Small intestine (tissue), 7 donors: ENCODE results near the gene HCFC1. TPM values are rescaled to one million over a fixed set of nuclear protein-coding genes. Genes with fewer than 3 reads are reported as not detected.

Experiments used
- DNase-seq, 2 donors: peaks; one replicate each; pipeline versions ENCODE4 v3.0.0 to v3.0.0-alpha.2; 2013
- FAIRE-seq: peaks from 2 replicates; lab custom pipeline; 2012; peaks lifted over from hg19 to GRCh38; lab: Jason Lieb, UNC
- H3K27ac ChIP-seq, 3 donors: one replicate each; pipeline ENCODE4 v1.5.1; 2013; ENCODE audit warnings: low read length in 2 of 3, mild to moderate bottlenecking in 2 of 3, control low read depth in 1 of 3, inconsistent platforms in 1 of 3, low read depth in 1 of 3, moderate library complexity in 1 of 3
- H3K27me3 ChIP-seq, 3 donors: one replicate each; pipeline ENCODE4 v1.6.1; 2013; ENCODE audit warnings: low read length in 3 of 3, inconsistent platforms in 1 of 3; ENCODE audit not compliant: control insufficient read depth in 3 of 3, insufficient read depth in 3 of 3
- H3K36me3 ChIP-seq, 3 donors: one replicate each; pipeline ENCODE4 v1.6.1; 2013; ENCODE audit warnings: low read length in 3 of 3, inconsistent platforms in 1 of 3, low read depth in 1 of 3, mild to moderate bottlenecking in 1 of 3, moderate library complexity in 1 of 3; ENCODE audit not compliant: control insufficient read depth in 3 of 3, insufficient read depth in 2 of 3
- H3K4me1 ChIP-seq, 3 donors: one replicate each; pipeline ENCODE4 v1.6.1; 2013; ENCODE audit warnings: low read length in 2 of 3, inconsistent platforms in 1 of 3, low read depth in 1 of 3, mild to moderate bottlenecking in 1 of 3, moderate library complexity in 1 of 3; ENCODE audit not compliant: control insufficient read depth in 3 of 3, insufficient read depth in 2 of 3
- H3K4me3 ChIP-seq, 3 donors: one replicate each; pipeline ENCODE4 v1.5.1; 2013; ENCODE audit warnings: low read length in 3 of 3, control low read depth in 1 of 3, inconsistent platforms in 1 of 3, low read depth in 1 of 3, mild to moderate bottlenecking in 1 of 3, moderate library complexity in 1 of 3
- H3K9me3 ChIP-seq, 2 donors: one replicate each; pipeline ENCODE4 v1.6.1; 2013; ENCODE audit warnings: low read depth in 1 of 2, low read length in 1 of 2; ENCODE audit not compliant: control insufficient read depth in 2 of 2, insufficient read depth in 1 of 2
- WGBS, 3 donors: extraction: QIAGEN DNeasy Blood & Tissue Kit; methylation state at CpG; one replicate each; pipeline ENCODE4 v1.1.7; 2013; 5-methylcytosine and 5-hydroxymethylcytosine counted together
- polyA plus RNA-seq, 4 donors: library from polyadenylated mRNA; stranded (reverse) in 3 of 4; unstranded in 1 of 4; fragments of 200-250 nt in 3 of 4; fragments of 120-200 nt in 1 of 4; gene quantifications; one replicate each; pipeline versions ENCODE4 v1.2.1 to v1.2.3, GENCODE V29; 2013
- donor health status: healthy with polysubstance abuse.
- donor health status: control.
- donor health status: control.
- donor health status: Bipolar disorder and iron deficiency.
- donor health status: healthy.

HCFC1 gene
- polyA plus RNA-seq, 4 donors, result 7.6 to 32.9 (median 19.5) TPM

DNA sequence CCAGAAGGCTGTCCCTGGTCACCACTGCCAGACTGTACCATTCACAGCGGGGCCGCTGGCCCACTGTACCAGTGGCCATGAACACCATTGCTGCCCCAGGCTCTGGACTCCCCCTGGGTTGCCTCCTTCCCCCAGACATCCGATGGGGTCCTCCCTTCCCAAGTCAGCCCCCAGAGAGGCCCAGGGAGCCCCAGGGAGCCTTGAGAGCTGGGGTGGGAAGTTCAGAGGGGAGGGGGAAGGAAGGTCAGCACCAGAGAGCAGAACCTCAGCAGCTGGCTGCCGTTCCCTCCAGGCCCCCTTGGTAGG, 45.1 kb downstream of the HCFC1 start:
- Histone ChIP-seq H3K4me1 (peaks cover 0 to 33% (median 0%) of the 10 kb centered on the region in 3 donors), H3K36me3 (peaks cover 0 to 23% (median 3%) of the 10 kb centered on the region in 3 donors), H3K9me3 (no peaks in the 10 kb centered on the region), H3K27me3 (no peaks in the 10 kb centered on the region), H3K4me3 (peak overlapping the region; percentile 52 to 71 (median 52)), H3K27ac (peak overlapping the region; percentile 95 to 100 (median 99))
- no peak for FAIRE-seq
- 13 to 42% (median 16%) methylated on average over 4 of the region's 4 CpGs for WGBS, 3 donors
- peak in 1 of 2 donors; percentile 43 for DNase-seq

DNA sequence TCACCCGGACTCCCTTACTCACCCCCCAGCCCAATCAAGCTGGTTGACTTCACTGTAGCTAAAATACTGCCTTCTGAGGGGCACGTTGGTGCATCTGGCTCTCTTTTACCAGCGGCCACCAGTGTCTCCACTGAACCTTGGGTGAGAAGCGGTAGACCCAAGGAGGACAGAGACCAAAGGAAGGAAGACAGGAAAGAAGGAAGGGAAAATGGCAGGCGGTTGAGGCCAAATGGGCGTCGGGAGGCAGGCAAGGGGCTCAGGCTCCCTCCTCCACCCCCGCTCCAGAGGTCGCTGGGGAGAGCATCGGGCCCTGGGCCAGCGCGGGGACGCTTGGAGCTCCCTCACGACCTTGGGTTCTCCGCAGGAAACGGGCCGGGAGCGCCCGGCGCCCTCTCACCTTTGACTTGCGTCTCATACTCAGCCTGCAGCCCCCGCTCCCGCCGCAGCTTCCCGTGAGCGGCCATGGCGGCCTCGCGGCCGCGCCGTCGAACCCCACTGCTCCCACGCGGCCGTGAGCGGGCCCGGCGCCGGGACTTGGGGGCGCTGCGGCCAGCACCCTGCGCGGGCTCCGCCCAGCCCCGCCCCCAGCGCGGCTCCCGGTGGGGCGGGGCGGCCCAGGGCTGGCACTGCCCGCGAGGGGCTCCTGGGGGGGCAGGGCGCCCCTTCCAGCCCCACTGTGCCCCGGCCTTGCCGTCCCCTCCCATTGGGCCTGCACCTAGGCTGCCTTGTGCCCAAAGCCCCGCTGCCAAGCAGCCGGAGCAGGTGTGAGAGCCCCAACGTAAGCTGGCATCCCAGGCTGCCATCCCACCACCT, 45.7 kb downstream of the HCFC1 start, which contains the start of gene ARHGAP4:
Gene ARHGAP4 (minus strand): TSS at position 526 of the 813 bp plus-strand sequence. CDS start 62 bp downstream, at position 464.
- 10 to 40% (median 31%) methylated on average over 24 to 58 of the region's 59 CpGs for WGBS, 3 donors
- DNase-seq (peak in 1 of 2 donors; percentile 30), FAIRE-seq (no peak)
- Histone ChIP-seq H3K27ac (peak within 1 kb of the TSS; percentile 95 to 100 (median 99)), H3K9me3 (no peaks in the 10 kb centered on the region), H3K36me3 (peaks cover 0 to 22% (median 0%) of the 10 kb centered on the region in 3 donors), H3K4me3 (peak within 1 kb of the TSS; percentile 52 to 71 (median 52)), H3K4me1 (peaks cover 0 to 35% (median 0%) of the 10 kb centered on the region in 3 donors), H3K27me3 (no peaks in the 10 kb centered on the region)

DNA sequence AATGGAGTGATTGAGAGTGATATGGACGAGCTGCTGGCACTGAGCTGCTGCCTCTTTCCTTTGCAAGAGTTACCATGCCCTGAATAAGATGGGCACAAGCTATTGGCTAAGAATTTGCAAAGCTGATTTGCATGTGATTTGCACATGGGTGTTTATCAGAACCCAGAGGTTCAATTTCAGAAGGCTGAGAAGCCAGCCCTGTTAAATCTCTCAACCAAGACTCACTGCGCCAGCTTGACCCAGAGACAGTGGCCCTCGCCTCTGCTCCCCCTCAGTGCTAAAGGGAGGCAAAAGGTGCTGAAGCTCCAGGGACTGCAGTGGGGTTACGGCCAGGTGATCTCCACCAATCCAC, 46.3 kb downstream of the HCFC1 start:
- Histone ChIP-seq H3K4me3 (peak overlapping the region in 2 of 3 donors; percentile 28 to 52), H3K4me1 (peaks cover 0 to 35% (median 0%) of the 10 kb centered on the region in 3 donors), H3K27ac (peak overlapping the region in 2 of 3 donors; percentile 41 to 100), H3K36me3 (peaks cover 0 to 21% (median 0%) of the 10 kb centered on the region in 3 donors), H3K27me3 (no peaks in the 10 kb centered on the region), H3K9me3 (no peaks in the 10 kb centered on the region)
- DNase-seq (no peak), FAIRE-seq (no peak)
- WGBS, 3 donors, result 66 to 82% (median 74%) methylated on average over 4 of the region's 4 CpGs

DNA sequence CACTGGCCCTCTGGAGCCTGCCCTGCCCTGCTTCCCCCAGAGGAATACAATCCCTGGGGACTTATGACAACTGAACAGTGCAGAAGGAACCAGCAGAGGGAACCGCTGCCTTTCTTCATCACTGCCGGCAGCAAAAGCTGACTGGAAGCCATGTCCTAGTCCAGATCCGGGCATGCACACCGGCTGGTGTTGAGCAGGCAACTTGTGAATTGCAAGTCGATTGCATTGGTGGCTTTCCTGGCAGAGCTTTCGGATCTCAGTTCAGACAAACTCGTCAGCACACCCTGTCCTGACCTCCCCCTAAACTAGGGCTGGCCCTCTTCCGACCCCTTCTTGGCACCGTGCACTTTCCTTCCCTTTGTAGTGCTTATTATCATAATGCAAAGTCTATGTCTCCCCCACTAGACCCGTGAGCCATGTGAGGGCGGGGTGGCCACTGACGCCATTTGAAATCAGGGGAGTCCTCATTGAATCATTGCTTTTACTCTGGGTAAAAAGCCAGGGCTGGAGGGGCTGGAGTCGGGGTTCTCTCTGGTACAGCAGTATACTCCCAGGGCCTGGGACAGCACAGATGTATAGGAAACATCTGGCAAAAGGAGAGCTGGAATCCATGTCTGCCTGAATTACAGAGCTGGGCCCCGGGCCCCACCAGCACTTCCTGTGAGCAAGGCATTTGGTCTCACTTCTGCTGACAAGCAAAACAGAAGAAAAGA, 47.3 kb downstream of the HCFC1 start:
- no peaks in the 10 kb centered on the region for H3K9me3 ChIP-seq
- peak overlapping the region in 2 of 3 donors; percentile 28 to 100 for H3K27ac ChIP-seq
- H3K36me3 ChIP-seq, result peaks cover 0 to 14% (median 0%) of the 10 kb centered on the region in 3 donors
- 15 to 39% (median 25%) methylated on average over 14 of the region's 14 CpGs for WGBS, 3 donors
- no peak overlapping the region for H3K4me3 ChIP-seq
- peaks cover 0 to 35% (median 0%) of the 10 kb centered on the region in 3 donors for H3K4me1 ChIP-seq
- DNase-seq (peak; percentile 37 to 51), FAIRE-seq (no peak)
- no peaks in the 10 kb centered on the region for H3K27me3 ChIP-seq

DNA sequence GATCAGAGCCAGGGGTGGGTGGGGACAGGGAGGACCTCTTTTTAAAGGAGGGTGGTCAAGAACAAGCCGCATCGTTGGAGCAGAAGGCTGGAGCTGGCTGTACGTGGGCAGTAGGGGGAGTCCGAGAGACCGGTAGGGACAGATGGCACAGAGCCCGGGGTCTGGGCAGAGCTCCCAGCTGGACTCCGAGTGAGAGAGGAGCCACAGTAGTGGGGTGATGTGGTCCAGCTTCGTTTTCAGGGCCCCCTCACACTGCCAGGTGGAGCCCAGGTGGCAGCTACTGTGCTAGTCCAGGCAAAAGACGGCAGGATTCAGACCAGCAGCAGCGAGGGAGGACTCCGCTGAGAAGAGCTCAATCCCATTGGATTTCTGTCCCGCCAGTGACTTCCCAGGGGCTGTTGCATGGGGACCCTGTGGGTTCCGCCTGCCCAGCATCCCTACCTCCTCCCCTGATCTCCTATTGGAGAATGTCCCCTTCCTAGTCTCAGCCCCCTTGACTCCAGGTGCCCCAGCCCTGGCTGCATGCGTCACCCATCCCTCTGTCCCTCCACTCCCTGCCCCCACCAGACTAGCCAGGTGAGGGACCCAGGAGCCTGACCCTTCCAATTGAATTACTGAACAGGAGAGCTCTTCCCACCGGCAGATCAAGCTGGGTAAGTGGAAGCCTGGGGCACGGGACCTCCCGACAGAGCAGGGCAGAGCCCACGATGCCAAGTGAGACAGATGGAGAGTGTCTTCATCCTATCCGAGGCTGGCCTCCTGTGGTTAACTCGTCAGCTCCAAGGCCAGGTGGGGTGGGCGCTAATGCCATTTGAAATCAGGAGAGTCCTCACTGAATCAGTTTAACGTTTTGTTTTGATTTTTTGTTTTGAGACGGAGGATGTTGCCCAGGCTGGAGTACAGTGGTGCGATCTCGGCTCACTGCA, 48.4 kb downstream of the HCFC1 start:
- no peak for FAIRE-seq

DNA sequence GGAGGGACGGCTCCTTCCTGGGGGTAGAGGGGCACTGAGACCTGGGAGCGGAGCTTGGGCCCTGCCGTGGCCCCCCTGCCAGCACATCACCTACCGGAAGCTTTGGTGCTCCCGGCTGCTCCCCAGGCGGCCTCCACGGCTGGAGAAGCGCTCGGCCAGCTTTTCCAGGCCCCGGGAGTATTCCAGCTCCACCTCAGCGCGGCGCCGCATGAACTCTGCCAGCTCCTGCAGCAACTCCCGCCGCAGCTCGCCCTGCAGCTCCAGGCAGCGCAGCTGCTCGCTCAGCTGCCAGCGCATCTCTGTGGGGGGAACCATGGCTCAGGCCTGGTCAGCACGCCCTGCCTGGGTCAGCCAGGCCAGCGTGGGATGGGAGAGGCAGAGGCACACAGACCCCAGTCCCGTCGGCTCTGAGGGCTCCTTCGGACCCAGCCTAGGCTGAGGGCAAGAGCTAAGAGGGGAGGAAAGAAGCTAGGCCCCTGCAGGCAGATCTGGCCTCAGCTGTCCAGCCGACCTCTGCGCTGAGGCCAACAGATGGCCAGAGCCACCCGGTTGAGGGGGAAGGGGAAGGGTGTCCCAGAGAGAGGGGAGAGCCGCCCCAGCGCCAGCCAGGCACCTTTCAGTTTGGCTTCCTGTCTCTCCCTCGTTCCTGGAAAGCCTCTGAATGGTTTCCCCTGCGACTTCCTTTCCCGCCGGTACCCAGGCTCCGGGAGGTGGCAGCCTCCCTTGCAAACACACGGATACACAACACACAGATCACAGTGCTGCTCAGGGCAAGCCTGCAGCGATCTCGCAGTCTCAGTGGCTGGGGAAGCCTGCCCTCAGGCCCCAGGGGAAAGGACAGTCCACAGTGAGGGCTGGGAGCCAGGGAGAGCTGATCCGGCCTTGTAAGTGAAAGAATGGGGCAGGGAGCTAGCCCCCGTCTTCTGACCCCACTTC, 49.8 kb downstream of the HCFC1 start:
- H3K4me1 ChIP-seq, result peaks cover 0 to 25% (median 0%) of the 10 kb centered on the region in 3 donors
- DNase-seq (no peak), FAIRE-seq (no peak)
- H3K27me3 ChIP-seq, result no peaks in the 10 kb centered on the region
- peak overlapping the region in 1 of 3 donors; percentile 17 for H3K27ac ChIP-seq
- WGBS, 3 donors, result 56 to 82% (median 71%) methylated on average over 13 to 40 of the region's 40 CpGs
- peaks cover 0 to 17% (median 0%) of the 10 kb centered on the region in 3 donors for H3K36me3 ChIP-seq
- H3K4me3 ChIP-seq, result no peak overlapping the region
- no peaks in the 10 kb centered on the region for H3K9me3 ChIP-seq

More for the DNA sequence above, 48.4 kb downstream of the HCFC1 start:
- peak overlapping the region in 1 of 3 donors; percentile 9 for H3K27ac ChIP-seq
- no peaks in the 10 kb centered on the region for H3K9me3 ChIP-seq
- DNase-seq, result no peak
- H3K4me3 ChIP-seq, result no peak overlapping the region
- H3K36me3 ChIP-seq, result peaks cover 0 to 17% (median 0%) of the 10 kb centered on the region in 3 donors
- H3K4me1 ChIP-seq, result peaks cover 0 to 31% (median 0%) of the 10 kb centered on the region in 3 donors
- H3K27me3 ChIP-seq, result no peaks in the 10 kb centered on the region
- WGBS, 3 donors, result 50 to 59% (median 52%) methylated on average over 19 to 25 of the region's 25 CpGs

DNA sequence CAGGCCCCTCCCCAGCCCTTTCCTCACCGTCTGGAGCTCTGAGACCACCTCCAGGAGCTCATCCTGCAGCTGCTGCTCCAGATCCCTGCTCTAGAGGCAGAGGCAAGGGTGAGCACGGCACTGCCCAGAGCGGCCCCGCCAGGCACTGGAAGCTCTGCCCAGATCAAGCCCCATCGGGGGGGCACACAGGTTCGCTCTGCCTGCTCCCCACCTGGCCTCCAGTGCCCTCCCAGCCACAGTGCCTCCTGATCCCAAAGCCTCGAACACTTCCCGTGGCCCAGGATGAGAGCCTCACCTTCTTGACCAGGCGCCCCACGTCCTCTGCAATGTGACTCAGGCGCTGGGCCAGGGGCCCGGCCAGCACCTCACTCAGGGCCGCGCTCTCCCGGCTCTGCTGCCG, 50.5 kb downstream of the HCFC1 start:
- H3K36me3 ChIP-seq, result peaks cover 0 to 21% (median 0%) of the 10 kb centered on the region in 3 donors
- 75 to 88% (median 81%) methylated on average over 7 to 16 of the region's 16 CpGs for WGBS, 3 donors
- no peak for DNase-seq
- H3K27ac ChIP-seq, result peak overlapping the region in 1 of 3 donors; percentile 17
- FAIRE-seq, result no peak
- H3K4me3 ChIP-seq, result no peak overlapping the region
- peaks cover 0 to 19% (median 0%) of the 10 kb centered on the region in 3 donors for H3K4me1 ChIP-seq
- H3K27me3 ChIP-seq, result no peaks in the 10 kb centered on the region
- no peaks in the 10 kb centered on the region for H3K9me3 ChIP-seq
